ENCODE data around the gene TPCN2.

The TPCN2 gene

DNA sequence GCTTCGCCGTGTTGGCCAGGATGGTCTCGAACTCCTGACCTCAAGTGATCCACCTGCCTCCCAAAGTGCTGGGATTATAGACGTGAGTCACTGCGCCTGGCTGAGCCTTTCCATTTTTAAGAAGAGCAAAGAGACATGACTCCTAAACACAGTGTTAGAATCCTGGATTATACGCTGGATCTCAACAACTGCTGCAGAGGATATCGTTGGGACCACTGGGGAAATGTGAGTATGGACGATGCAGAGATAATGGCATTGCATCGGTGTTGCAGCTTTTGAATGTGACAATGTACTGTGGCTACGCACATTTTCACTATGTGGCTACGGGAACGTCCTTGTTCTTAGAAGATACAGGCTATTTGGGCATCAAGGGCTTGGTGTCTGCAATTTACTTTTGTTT, 41.9 kb upstream of the TPCN2 start:
- no peak overlapping the region for H3K4me3 ChIP-seq (ENCODE audit: low read depth, low read length)
- TF ChIP-seq, protein P1, sequence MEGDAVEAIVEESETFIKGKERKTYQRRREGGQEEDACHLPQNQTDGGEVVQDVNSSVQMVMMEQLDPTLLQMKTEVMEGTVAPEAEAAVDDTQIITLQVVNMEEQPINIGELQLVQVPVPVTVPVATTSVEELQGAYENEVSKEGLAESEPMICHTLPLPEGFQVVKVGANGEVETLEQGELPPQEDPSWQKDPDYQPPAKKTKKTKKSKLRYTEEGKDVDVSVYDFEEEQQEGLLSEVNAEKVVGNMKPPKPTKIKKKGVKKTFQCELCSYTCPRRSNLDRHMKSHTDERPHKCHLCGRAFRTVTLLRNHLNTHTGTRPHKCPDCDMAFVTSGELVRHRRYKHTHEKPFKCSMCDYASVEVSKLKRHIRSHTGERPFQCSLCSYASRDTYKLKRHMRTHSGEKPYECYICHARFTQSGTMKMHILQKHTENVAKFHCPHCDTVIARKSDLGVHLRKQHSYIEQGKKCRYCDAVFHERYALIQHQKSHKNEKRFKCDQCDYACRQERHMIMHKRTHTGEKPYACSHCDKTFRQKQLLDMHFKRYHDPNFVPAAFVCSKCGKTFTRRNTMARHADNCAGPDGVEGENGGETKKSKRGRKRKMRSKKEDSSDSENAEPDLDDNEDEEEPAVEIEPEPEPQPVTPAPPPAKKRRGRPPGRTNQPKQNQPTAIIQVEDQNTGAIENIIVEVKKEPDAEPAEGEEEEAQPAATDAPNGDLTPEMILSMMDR (IDR thresholded peaks at IDR 0.05; ENCODE audit: borderline replicate concordance, insufficient read depth, low read depth, low read length), result no peak

DNA sequence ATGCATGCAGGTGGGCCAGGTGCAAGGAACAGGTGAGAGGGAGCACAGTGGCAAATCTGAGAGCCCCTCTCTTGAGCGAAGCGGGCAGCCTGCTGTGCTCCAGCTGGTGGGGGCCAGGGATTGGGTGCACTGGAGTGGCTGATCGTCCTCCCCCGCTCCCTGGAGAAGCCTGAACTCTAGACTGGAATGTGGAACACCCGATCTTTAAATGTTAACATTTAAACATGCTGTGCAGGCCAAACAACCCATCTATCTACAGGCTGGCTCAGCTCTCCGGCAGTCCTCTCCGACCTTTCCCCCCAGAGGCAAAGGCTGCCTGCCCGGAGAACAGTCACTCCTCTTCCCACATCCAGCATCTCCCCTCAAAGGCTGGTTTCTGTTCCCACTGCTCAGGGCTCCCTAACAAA, 40.8 kb upstream of the TPCN2 start:
- no peak overlapping the region for H3K4me3 ChIP-seq (ENCODE audit: low read depth, low read length)
- TF ChIP-seq, protein P1 (IDR thresholded peaks at IDR 0.05; ENCODE audit: borderline replicate concordance, insufficient read depth, low read depth, low read length), result no peak

DNA sequence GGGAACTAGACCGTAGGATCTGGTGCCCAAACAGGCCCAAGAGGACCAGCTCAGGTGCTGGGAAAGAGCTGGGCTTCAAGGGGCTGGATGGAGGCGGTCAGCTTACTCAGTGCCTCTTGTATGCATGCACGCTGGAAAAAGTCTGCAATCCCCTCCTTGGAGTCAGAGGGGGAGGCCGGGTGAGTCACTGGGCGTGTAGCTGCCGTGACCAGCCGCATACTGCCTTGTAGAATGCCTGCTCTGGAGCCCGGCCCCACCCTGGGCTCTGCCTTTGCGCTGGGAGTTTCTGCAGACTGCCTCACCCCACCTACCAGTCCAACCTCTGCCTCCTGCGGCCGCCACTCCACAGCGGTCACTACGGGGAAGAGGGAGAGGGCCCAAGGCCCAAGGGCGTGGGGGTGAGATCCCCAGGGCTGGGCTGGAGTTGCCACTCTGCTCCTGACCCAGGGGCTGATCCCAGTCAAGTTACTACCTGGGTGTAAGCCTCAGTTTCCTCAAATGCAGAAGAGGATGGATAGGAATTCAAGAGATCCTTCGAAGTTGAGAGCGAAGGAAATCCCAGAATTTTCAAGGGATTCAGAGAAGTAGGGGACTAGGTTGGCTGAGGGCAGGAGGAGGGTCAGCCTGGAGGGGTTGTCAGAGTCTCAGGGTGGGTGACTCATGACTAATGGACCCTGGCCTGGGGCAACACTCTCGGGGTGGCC, 39.8 kb upstream of the TPCN2 start:
- H3K4me3 ChIP-seq (ENCODE audit: low read depth, low read length), result no peak overlapping the region
- TF ChIP-seq, protein P1 (IDR thresholded peaks at IDR 0.05; ENCODE audit: borderline replicate concordance, insufficient read depth, low read depth, low read length), result no peak

DNA sequence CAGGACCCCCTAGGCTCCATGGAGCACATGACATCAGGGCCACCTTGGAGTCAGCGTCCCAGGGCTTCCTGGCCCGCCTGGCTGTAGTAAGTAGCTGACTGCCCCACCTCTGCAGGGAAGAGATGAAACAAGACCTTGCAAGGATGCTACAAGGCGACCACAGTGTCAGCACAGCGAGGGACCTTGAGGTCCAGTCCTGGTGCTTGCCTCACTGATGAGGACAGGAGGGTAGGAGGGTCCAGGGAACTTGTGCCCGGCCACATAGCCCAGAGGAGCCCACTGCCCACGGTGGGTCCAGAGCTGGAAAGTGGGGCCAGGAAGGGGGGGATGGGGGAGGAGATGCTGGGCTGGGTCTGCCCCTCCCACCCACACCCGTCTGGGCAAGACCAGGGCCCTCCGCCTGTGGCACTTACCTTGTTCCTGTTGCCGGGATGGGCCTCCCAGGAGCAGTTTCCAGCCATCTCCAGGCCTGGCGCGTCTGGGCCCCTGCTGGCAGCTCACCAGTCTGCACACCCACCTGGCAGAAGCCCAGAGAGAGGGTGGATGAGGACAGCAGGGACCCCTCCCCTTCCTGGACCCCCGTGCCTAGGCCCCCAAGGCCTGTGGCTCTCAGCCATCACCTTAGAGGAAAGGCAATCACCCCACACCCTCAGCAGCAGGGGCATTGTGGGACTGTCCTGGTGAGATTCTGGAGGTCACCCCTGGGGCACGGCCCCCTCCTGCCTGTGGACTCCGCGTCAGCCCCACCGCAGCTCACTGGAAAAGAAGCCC, 39.1 kb upstream of the TPCN2 start:
- TF ChIP-seq, protein P1 (IDR thresholded peaks at IDR 0.05; ENCODE audit: borderline replicate concordance, insufficient read depth, low read depth, low read length), result no peak
- H3K4me3 ChIP-seq (ENCODE audit: low read depth, low read length), result no peak overlapping the region

DNA sequence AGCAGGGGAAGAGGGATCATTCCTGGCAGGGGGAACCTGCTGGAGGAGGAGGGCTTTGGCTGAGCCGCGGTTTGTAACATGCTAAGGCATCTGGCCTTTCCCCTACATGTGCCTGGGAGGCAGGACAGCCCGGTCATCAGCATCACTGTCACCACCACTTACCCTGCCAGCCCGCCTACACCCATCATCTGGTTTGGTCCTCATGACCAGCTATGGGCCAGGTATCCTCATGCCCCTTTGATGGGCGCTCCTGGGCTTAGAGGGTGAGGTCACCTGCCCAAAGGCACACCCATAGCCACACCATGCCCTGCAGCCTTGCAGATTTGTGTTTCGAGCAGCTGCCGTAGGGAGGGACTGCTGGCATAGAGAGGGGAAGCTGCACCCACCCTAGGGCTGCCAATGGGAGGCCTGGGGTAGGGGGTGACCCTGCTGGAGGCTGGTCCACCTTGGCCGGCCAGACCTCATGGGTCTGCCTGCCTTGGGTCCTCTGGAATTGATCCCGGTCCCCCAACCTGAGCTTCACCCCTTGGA, 38.3 kb upstream of the TPCN2 start:
- H3K4me3 ChIP-seq (ENCODE audit: low read depth, low read length), result no peak overlapping the region
- TF ChIP-seq, protein P1 (IDR thresholded peaks at IDR 0.05; ENCODE audit: borderline replicate concordance, insufficient read depth, low read depth, low read length), result no peak

DNA sequence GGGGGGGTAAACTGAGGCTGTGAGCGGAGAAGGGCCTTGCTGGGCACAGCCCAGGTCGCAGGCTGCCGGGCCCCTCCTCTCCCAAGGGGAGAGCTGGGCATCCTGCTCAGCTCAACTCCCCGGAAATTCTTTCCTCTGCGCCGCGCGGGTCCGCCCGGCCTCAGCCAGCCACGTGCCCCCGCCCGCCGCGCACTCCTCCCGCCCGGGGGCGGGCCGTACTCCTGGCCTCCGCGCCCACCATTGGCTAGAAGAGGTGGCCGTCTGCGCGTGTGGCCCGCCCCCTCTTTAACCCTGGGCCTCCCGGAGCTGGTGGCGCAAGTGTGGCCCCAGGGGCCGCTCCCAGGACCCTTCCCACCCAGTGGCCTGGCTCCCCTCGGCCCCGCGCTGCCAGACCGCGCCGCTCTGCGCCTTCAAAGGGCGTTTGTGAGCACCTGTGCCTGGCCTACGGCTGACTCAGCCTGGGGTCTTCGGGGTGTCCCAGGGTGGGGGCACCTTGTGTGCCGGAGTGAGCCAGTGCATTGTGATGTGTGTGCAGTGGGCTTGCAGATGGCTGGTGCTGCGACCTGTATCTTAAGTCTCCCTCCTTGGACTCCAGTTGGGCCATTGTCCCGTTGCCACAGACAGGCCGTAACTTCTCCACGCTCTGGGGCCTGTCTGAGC, 37.6 kb upstream of the TPCN2 start:
- TF ChIP-seq, protein P1 (IDR thresholded peaks at IDR 0.05; ENCODE audit: borderline replicate concordance, insufficient read depth, low read depth, low read length), result no peak
- no peak overlapping the region for H3K4me3 ChIP-seq (ENCODE audit: low read depth, low read length)

All from GM12875 (cell line).